ENCODE data around the gene ARMC3. TPM values are rescaled to one million over a fixed set of nuclear protein-coding genes. Genes with fewer than 3 reads are reported as not detected.

Gene ARMC3
- total and polyA plus RNA-seq, 11 donors, result not detected

- 73 to 80% (median 77%) methylated on average over 6 of the region's 6 CpGs for WGBS, 4 donors
- H3K27me3 ChIP-seq, result peaks cover 0 to 7% (median 0%) of the 10 kb centered on the region in 9 donors
These were observed 91.8 kb downstream of the ARMC3 start for GRCh38 chr10:23019633-23020032.

DNA sequence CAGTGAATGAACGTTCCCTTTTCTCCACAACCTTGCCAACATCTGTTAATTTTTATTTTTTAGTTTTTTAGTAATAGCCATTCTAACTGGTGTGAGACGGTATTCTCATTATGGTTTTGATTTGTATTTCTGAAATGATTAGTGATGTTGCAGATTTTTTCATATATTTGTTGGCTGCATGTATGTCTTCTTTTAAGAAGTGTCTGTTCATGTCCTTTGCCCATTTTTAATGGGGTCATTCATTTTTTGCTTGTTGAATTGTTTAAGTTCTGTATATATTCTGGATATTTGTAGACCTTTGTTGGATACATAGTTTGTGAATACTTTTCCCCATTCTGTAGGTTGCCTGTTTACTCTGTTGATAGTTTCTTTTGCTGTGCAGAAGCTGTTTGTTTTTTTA, 93.6 kb downstream of the ARMC3 start:
- H3K27me3 ChIP-seq, result peaks cover 0 to 7% (median 0%) of the 10 kb centered on the region in 9 donors
- H3K9me3 ChIP-seq, result peaks cover 0 to 25% (median 2%) of the 10 kb centered on the region in 12 donors
- no peak overlapping the region for H3K27ac ChIP-seq
- TF ChIP-seq POLR2A (IDR thresholded peaks at IDR 0.05) (no peak), CTCF (IDR thresholded peaks at IDR 0.05) (no peak)
- no peaks in the 10 kb centered on the region for H3K4me1 ChIP-seq
- WGBS, 4 donors, result 81 to 85% (median 82%) methylated on average over 2 of the region's 2 CpGs
- intact Hi-C loops (cut with DNase I), result no loop called here
- ATAC-seq, result no peak
- no peak overlapping the region for H3K4me3 ChIP-seq
- no peaks in the 10 kb centered on the region for H3K36me3 ChIP-seq
- DNase-seq, result no peak

More at GRCh38 chr10:23019633-23020032, 91.8 kb downstream of the ARMC3 start:
- Histone ChIP-seq H3K4me1 (no peaks in the 10 kb centered on the region), H3K36me3 (no peaks in the 10 kb centered on the region), H3K27ac (no peak overlapping the region), H3K9me3 (peaks cover 0 to 25% (median 2%) of the 10 kb centered on the region in 12 donors), H3K4me3 (no peak overlapping the region)
- intact Hi-C loops (cut with DNase I), result no loop called here
- TF ChIP-seq CTCF (IDR thresholded peaks at IDR 0.05) (no peak), POLR2A (IDR thresholded peaks at IDR 0.05) (no peak)
- ATAC-seq (no peak), DNase-seq (no peak)

GRCh38 chr10:23024002-23024401, 96.1 kb downstream of the ARMC3 start:
- 89 to 94% (median 92%) methylated on average over 2 of the region's 2 CpGs for whole genome bisulfite sequencing, 4 donors
- no peak overlapping the region for H3K27ac ChIP-seq
- ATAC-seq (no peak), DNase-seq (no peak)
- TF ChIP-seq CTCF (IDR thresholded peaks at IDR 0.05) (no peak), POLR2A (IDR thresholded peaks at IDR 0.05) (no peak)
- no peaks in the 10 kb centered on the region for H3K4me1 ChIP-seq
- peaks cover 0 to 25% (median 2%) of the 10 kb centered on the region in 12 donors for H3K9me3 ChIP-seq
- H3K36me3 ChIP-seq, result no peaks in the 10 kb centered on the region
- H3K27me3 ChIP-seq, result peaks cover 0 to 7% (median 0%) of the 10 kb centered on the region in 9 donors
- H3K4me3 ChIP-seq, result no peak overlapping the region
- intact Hi-C loops (cut with DNase I), result no loop called here

- Histone ChIP-seq H3K36me3 (no peaks in the 10 kb centered on the region), H3K27ac (no peak overlapping the region), H3K9me3 (peaks cover 0 to 3% (median 0%) of the 10 kb centered on the region in 12 donors), H3K4me1 (no peaks in the 10 kb centered on the region), H3K27me3 (peaks cover 0 to 9% (median 0%) of the 10 kb centered on the region in 9 donors), H3K4me3 (no peak overlapping the region)
- WGBS, 4 donors, result 29 to 39% (median 34%) methylated on average over 3 of the region's 3 CpGs
- ATAC-seq (peak; percentile 71 to 94 (median 75)), DNase-seq (peak in 2 of 5 donors; percentile 27 to 35)
- TF ChIP-seq CTCF (IDR thresholded peaks at IDR 0.05) (no peak), POLR2A (IDR thresholded peaks at IDR 0.05) (no peak)
- intact Hi-C loops (cut with DNase I), result no loop called here
These were observed 103.5 kb downstream of the ARMC3 start for GRCh38 chr10:23031318-23031717.

All from heart left ventricle (tissue), 16 donors.